GM19438 (cell line): ENCODE measurements around the gene ZNF835.
"Not testable (repeated sequence)": the region's sequence is repeated elsewhere in the genome, so short reads cannot be mapped to it uniquely, and the experiment has no call there.

Experiments used
- ATAC-seq: cut with Tn5 transposase; IDR thresholded peaks from one replicate; pipeline ENCODE4 v1.9.1; 2021; ENCODE audit warnings: low read depth; ENCODE audit not compliant: unreplicated experiment

Gene ZNF835

DNA sequence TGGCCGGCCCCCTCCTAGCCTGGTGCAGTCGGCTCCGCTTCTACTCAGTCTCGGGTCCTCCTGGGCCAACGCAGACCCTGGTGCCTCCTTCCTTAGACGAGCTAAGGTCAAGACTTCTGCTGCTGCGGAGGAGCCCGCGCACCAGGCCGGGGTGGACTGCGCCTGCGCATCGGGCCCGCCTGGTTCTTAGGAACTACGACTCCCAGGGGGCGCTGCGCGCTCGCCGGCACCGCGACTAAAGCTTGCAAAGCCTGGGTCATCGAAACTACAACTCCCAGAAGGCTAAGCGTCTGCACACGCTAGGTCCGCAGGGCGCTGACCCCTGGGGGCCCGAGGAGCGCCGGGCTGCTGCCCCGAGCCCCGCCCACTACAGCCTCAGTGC lies at the start of gene ZNF835:
TSS of gene ZNF835 (minus strand) at position 145 of the 382 bp plus-strand sequence. CDS start 6,559 bp downstream, outside the sequence.
- no peak for ATAC-seq

DNA sequence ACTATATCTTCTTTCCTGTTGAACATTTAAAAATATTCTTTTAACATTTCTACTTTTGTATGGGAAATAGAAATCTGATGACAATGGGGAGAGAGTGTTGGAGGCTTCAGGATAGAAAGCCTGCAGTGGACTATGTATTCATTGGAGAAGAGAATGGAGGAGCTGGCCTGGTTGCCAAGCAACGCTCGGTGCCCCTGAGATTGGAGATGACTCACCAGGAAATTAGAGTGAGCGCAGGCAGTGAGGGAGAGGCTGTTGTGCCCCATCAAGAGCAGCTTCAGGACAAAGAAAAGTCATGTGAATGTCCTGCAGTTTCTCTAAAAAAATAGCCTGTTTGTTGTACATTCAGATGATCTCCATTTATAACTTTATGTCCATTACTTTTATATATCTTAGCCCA lies 48.7 kb upstream of the ZNF835 start:
- no peak for ATAC-seq

DNA sequence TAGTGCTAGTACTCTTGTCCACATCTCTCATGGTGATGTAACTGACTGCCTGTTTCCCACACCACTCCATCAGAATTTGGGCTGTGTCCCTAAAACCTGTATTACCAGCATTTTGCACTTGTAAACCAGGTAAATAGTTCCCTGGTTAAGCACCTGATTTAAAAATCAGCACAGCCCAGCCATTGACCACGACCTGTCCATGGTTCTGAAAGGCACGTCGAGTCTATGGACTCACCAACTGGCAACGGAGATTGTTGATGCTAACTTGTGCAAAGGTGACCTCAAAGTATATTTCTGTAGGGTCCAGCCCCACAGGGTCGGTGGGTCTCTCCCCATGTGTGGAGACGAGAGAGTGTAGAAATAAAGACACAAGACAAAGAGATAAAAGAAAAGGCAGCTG lies 46.7 kb upstream of the ZNF835 start:
- no peak for ATAC-seq

DNA sequence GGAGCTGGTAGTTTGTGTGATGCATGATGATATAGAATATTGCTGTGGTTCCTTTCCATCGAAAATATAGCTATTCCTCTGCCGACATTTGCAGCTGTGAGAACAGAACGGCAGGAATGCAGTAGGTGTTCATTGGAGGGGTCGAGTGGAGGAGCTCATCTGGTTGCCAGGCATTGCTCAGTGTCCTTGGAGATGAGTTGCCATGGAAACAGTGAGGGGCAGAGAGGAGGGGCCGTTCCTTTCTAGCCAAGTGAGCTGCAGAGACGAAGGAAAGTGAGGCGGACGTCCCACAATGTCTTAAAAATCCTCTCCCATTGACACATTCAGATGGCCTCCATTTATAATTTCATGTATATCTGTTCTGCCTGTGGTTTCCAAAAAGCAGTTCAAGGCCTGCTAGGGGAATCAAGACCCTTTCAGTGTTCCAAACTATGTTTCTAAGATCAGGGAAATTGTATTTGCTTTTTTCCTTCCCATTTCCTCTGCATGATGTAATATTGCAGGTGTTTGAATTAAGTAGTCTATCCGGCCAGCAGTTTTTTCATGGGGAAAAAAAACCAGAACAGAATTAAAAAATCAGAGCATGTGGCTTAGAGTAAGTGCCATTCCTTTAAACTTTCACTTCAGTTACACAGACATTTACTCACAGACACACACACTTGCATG lies 41.2 kb upstream of the ZNF835 start:
- no peak for ATAC-seq

DNA sequence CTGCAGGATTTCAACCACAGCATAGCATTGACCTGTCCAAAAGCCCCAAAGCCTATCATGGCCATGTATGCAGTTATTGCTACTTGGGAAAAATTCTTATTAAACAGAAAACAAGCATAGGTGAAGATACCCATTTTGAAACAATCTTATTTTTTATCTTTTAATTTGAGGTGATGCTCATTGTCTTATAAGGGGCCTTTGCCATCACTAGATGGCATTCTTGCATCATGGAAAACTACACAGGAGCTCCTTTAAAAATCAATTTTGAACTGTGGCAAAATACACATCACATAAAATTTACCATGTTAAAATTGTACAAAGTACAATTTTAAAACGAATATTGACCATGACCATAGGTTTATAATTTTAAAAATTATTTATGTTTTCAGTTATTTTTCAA lies 38.9 kb upstream of the ZNF835 start:
- no peak for ATAC-seq

DNA sequence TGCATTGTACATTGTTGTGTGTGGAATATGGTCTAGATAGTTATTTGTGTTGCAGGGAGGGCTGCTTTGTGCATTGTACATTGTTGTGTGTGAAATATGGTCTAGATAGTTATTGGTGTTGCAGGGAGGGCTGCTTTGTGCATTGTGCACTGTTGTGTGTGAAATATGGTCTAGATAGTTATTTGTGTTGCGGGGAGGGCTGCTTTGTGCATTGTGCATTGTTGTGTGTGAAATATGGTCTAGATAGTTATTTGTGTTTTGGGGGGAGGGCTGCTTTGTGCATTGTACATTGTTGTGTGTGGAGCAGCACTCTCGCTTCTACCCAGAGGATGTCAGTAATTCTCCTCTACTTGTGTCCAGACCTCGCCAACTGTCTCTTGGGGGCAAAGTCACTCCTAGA lies 36.3 kb upstream of the ZNF835 start:
- ATAC-seq, result no peak

DNA sequence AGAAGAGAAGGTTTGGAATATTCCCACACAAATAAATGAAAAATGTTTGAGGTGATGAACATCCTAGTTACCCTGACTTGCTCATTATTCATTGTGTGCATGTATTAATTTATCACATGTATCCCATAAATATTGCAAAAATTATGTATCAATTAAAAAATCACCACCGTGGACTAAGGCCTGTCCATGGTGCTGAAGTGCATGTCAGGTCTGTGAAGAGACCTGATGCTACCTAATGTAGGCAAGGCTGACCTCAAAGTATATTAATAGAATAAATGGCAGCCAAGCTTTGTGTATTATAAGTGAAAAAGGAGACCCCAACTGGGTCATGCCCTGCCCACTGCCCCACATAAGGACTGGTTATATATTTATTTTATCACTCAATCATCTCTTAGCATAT lies 34.4 kb upstream of the ZNF835 start:
- ATAC-seq, result no peak

DNA sequence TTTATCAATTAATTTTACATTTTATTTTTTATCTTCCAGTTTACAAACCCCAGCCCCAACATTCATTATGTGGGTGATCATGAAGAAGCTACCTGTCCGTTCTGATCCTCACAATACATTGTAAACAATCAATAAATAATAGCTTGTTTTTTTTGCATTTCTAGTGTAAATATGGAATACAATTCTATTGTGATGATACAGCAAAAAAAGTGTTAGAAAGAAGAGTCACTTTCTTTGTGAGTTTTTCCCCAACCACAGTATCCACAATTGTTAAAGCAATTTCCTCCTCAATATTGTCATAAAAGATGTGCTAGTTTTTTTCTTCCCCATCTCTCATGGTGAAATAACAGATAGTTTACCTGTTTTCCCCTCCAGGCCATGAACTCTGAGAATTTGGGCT lies 30.3 kb upstream of the ZNF835 start:
- ATAC-seq, result no peak

DNA sequence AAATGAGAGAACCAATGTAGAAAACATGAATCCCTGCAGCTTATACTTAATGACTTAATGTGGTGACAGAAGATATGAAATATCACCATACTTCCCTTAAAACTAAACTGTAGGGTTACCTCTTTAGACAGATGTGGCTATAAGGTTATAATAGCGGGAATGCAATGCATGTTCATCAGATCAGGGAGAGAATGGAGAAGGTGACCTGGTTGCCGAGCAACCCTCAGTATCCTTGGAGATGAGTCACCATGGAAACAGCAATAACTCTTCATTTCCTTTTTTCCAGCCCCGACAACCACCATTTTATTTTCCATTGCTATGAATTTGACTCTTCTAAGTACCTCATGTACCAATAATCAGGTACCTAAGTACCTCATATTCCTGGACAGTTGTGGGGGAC lies 28.0 kb upstream of the ZNF835 start:
- no peak for ATAC-seq

DNA sequence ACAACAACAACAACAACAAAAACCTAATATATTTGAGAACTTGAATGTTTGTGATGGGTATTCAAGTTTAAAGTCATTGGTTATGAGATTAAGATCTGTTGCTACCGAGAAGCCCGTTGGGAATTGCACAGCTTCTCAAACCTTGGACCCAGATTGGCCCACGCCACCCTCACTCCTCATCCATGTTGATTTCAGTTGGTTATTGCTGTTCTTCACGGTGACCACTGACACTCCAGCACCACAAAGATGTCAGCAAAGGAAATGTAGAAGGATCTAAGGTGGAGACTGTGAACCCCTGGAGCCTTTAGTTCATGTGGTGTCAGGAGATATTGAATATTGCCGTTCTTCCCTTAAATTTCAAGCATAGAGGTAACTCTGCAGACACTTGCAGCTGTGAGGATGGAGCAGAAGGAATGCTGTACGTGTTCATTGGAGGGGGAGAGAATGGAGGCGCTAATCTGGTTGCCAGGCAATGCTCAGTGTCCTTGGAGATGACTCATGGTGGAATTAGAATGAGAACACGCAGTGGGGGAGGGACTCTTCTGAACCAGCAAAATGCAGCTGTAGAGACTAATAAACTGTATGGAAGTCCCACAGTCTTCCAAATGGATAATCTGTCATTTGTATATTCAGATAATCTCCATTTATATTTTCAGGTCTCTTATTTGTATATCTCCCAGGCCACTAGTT lies 20.8 kb upstream of the ZNF835 start:
- ATAC-seq, result no peak

DNA sequence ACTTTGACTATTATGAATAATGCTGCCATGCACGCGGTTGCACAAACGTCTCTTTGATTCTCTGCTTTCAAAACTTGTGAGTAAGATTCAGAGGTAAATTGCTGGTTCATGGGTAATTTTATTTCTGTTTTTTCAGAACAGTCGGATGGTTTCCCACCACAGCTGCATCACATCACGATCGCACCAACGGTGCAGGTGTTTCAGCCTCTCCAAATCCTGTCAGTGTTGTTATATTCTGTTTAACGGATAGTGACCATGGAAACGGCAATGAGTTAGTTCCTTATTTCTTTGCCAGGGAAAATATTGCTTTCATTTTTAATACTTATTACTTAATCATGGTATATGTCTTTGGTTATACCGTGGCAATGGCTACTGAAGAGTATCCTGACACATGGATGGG lies 19.1 kb upstream of the ZNF835 start:
- ATAC-seq, result no peak

DNA sequence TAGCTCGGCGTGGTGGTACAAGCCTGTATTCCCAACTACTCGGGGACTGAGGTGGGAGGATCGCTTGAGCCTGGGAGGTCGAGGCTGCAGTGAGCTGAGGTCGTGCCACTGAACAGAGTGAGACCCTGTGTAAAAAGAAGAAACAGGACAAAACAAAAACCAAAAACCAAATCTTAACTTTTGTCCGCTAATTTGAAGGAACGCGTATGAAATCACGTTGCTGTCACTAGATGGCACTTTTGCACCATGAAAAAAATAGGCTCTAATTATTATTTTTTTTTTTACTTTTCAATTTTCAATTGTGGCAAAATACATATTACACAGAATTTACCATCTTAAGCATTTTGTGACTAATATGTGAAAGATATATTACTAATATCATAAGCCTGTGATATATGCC lies 17.6 kb upstream of the ZNF835 start:
- no peak for ATAC-seq

DNA sequence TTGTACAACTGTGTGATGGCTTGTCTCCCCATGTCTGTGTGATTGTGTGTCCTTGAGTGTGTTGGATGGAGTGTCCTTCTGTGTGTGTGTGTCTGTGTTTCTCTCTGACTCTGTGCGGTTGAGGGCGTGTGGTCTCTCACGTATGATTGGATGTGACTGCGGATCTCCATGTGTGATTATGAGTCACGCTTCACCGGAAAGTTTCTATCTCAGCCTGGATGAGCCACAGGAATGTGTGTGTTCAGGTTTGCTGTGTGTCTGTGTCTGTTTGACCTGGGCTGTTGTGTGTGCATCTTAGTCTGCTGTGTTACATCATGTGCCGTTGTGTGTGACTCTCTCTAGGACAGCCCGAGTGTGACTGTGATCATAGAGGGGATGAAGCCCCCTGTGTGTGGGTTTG lies 15.5 kb upstream of the ZNF835 start:
- no peak for ATAC-seq

DNA sequence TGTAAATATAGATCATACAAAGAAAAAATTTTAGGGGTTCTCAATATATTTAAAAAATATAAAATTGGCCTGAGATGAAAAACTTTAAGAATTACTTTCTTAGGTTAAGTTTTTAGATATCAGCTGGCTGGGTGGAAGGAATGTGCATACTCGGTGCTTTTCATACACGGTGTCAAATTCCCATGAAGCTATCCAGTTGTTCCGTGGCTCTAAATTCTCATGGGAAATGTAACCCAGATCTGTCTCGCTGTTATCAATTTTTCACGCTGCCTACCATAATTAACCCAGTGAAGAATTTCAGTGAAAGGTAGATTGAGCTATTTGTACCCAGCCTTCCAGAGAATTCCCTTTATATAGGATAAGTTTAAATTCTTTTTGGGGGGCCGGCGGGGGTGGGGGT lies 11.6 kb upstream of the ZNF835 start:
- ATAC-seq, result no peak

DNA sequence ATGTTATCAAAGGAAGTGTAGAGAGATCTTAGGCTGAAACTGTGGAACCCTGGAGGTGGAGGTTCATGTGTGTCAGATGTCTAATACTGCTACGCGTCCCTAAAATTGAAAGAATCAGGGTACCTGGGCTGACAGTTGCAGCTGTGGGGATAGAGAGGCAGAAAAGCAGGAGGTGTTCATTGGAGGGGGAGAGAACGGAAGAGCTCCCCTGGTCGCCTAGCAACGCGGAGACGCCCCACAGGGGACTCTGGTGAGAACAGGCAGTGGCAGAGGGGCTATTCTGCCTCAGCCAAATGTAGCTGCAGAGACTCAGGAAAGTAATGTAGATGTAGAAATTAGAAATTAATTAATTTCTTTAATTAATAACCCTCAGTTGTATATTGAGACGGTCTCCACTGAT lies 10.1 kb upstream of the ZNF835 start:
- ATAC-seq, result no peak

DNA sequence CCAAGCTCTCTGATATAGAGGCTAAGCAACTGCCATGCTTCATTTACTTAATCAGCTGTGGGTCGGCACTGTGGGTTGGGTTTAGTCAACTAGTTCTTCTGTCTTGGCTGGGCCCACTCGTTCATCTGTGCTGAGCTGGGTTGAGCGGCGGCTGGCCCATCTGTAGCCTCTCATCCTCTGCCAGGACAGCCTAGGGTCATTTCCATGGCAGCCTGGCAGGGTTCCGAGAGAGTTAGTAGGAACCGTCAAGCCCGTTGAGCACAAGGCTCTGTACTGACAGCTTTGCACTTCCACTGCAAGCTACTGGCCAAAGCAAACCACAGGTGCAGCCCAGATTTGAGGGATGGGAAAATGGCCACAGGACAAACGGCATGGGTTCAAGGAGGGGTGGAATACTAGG lies 6.6 kb upstream of the ZNF835 start:
- no peak for ATAC-seq

DNA sequence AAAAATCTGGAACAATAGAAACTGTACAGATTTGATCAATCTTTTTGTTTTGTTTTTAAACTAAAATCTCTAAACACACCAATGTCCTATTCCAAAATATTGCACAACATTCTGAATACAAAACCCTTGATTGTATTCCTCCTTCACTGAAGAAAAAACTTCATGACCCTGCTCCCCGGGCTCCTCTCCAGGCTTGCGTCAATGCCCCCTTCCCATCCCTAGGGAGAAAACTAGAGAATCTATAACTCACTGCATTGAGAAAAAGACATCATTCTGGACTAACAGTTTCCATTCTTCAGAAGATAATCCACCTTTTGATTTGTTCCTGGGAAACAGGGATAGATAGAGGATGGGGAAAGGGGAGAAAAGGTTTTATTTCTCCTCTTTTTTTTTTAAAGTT lies 1.1 kb upstream of the ZNF835 start:
- not testable (repeated sequence) for ATAC-seq

DNA sequence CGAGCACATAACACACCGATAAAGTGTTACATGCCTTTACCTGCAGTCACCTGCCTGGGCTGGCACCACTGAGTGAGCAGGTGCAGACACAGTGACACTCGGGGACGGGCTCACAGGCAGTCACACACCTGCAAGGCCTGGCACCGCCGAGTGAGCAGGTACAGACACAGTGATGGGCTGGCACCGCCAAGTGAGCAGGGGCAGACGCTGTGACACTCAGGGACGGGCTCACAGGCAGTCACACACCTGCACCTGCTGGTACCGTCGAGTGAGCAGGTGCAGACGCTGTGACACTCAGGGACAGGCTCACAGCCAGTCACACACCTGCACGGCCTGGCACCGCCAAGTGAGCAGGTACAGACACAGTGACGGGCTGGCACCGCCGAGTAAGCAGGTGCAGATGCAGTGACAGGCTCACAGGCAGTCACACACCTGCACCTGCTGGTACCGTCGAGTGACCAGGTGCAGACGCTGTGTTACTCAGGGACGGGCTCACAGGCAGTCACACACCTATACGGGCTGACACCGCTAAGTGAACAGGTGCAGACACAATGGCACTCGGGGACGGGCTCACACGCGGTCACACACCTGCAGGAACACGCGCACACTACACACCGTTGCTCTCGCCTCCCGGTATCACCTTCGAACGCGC lies 470 bp downstream of the ZNF835 start:
- no peak for ATAC-seq

DNA sequence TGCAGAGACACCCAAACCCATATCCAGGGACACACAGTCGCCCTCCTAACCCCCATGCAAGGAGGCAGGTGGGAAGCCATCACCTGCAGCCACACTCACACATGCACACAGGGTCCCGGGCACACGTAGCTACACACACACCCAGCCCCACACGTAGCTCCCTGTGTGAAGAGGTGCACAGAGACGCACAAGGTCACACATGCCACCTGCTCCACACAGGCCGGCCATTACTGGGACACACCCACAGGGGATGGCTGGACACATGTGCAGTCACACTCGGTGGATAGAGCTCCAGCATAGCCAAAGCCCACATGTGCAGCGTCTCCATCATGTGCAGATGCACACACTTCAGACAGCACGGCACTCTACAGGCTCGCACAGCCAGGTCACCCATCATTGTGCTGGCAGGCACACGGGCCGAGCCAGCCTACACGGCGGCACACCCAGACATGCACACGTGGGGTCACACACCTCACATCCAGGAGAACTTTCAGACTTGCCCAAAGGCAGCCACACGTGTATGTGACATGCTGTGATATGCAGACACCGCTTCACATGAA lies 1.1 kb downstream of the ZNF835 start:
- ATAC-seq, result no peak

DNA sequence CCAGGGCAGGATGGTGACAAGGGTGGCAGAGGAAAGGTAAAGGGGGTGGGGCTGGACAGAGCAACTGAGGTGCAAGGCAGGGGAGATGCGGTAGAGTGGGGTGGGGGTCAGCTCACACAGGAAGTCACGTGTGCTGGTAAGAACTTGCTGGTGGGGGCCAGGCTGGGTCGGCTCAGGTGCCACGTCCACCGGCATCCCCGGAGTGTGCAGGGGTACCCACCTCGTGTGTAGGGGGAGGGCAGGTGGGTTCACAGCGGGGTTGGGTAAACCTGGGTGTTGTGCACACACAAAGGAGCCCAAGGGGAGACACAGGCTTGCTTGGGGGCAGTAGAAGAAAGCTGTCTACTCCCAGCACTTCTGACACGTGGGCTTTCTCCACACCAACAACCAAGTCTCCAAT lies 2.9 kb downstream of the ZNF835 start:
- no peak for ATAC-seq

DNA sequence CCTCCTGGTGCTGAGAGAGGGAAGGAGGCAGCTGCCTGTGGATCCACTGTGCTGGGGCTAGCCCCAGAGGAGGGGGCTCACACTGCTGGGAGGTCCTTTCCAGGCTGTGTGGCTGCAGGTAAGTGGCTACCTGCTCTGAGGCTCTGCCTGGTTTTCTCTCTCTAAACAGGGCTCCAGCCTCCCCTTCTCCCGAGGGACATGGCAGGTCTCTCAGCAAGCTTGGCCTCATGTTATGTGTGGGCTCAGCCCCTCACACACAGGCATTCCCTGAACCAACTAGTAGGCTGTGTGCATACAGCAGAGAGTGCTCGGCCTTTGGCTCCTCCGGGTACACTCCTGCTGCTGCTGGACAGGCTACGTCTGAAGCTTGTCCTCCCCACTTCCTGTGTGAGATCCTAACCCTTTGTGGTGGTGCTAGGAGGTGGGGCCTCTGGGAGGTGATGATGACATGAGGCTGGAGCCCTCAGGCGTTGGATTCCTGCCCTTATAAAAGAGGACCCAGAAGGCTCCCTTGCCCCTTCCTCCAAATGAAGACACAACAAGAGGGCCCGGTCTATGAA lies 4.2 kb downstream of the ZNF835 start:
- ATAC-seq, result no peak
